NCI-H524 (cell line): Measurements from ENCODE around the gene JUNB.
"Not testable (repeated sequence)": the region's sequence is repeated elsewhere in the genome, so short reads cannot be mapped to it uniquely, and the experiment has no call there.

Source experiments
- DNase-seq, 2 experiments: peaks; one replicate each; lab custom pipeline; 2025; lab: John Stamatoyannopoulos, UW

Gene JUNB

DNA sequence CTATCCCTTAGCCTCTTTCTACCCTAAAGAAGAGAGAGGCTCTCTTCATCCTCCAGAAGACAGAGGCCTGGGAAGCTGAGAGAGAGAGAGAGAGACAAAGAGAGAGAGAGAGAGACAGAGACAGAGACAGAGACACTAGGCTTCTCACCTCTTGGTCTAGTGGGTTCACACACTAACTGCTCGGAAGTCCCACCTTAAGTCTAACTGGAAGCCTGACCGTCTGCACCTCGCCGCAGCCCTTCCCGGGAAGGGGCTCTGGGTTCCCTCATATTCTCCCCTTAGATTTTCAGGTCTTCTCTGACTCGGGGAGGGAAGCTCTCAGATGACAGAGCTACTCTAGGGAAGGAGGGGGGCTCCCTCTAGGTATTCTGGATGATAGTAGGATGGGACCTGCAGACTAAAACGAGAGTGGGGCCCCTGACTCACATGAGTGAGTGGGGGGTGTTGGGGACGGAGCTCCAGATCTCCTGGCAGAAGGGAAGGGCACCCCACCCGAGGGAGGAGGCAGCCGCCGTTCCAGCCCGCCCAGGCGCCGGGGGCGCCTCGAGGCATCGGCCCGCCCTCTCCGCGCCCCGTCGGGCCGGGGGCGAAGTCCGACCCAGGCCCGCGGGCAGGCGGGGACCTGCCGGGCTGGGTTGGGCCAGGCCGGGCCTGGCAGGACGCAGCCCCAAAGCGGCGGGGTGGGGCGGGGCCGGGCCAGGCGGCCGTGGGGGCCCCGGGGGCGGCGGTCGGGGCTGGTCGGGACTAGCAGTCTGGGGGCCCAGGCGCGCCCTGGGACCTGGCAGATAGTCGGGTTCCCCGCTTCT lies 2.0 kb upstream of the JUNB start:
- peak in 1 of 2 experiments; percentile 46 for DNase-seq

DNA sequence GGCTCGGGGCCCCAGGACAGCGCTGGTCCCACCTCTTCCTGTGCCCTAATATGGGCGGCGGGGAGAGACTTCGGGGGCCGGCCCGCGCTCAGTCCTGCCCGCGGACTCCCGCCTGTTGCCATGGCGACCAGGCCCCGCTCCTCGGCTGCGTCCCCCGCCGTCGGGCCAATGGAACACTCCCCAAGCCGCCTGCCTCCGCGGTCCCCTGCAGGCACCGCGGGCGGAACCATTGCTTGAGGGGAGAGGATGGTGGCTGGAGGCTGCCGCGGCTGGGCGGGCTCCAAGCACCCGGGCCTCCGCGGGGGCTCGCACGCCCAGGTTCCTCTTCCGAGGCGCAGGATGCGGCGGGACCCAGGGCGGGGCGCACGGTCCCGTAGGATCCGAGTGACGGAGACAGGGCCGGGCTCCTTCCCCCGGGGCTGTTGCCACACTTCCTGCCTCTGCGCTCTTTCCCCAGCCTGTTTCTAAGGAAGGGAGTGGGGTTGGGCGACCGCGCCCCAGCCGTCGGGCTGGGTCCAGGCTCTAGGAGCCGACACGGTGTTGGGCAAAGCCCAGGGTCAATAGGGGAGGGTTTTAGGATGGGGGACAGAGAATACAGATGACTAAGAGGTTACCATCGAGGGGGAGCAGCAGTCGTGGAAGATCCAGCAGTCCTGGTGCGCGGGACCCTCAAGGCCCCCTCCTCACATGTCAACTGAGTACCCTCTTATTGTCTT lies 1.2 kb upstream of the JUNB start:
- DNase-seq: peak; percentile 95 to 97

DNA sequence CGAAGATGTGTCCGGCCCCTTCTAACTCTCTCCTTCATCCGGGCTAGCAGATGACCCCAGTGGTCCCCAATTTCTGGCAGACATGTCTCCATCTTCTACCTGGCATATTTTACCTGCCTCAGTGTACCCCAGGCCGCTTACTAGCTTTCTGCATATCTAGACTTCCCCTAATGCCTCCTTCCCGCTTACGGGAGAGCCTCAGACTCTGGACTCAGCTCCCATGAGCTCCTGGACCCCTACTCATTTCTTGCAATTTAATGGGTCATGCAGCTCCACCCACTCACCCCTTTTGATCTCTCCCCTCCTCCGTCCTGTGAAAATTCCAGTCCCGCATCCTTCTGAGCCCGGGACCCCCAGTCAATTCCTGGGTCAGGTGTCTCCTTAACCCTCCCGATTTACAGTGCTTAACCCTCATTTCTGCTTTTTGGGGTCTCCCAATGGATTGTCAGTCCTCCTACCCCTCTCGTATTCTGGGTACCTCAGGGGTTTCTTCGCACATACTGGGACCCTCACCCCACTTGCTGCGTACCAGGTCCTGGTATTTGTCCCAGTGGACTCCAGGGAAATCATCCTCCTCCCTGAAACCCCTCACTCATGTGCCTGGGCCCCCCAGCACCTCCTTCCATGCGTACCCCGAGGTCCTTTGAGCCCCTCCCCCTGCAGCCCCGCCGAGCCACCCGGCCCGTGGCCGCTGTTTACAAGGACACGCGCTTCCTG lies 500 bp upstream of the JUNB start:
- DNase-seq: no peak

DNA sequence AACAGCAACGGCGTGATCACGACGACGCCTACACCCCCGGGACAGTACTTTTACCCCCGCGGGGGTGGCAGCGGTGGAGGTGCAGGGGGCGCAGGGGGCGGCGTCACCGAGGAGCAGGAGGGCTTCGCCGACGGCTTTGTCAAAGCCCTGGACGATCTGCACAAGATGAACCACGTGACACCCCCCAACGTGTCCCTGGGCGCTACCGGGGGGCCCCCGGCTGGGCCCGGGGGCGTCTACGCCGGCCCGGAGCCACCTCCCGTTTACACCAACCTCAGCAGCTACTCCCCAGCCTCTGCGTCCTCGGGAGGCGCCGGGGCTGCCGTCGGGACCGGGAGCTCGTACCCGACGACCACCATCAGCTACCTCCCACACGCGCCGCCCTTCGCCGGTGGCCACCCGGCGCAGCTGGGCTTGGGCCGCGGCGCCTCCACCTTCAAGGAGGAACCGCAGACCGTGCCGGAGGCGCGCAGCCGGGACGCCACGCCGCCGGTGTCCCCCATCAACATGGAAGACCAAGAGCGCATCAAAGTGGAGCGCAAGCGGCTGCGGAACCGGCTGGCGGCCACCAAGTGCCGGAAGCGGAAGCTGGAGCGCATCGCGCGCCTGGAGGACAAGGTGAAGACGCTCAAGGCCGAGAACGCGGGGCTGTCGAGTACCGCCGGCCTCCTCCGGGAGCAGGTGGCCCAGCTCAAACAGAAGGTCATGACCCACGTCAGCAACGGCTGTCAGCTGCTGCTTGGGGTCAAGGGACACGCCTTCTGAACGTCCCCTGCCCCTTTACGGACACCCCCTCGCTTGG lies 966 bp downstream of the JUNB start:
- peak; percentile 61 to 85 for DNase-seq

DNA sequence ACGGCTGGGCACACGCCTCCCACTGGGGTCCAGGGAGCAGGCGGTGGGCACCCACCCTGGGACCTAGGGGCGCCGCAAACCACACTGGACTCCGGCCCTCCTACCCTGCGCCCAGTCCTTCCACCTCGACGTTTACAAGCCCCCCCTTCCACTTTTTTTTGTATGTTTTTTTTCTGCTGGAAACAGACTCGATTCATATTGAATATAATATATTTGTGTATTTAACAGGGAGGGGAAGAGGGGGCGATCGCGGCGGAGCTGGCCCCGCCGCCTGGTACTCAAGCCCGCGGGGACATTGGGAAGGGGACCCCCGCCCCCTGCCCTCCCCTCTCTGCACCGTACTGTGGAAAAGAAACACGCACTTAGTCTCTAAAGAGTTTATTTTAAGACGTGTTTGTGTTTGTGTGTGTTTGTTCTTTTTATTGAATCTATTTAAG lies 1.6 kb downstream of the JUNB start:
- no peak for DNase-seq

DNA sequence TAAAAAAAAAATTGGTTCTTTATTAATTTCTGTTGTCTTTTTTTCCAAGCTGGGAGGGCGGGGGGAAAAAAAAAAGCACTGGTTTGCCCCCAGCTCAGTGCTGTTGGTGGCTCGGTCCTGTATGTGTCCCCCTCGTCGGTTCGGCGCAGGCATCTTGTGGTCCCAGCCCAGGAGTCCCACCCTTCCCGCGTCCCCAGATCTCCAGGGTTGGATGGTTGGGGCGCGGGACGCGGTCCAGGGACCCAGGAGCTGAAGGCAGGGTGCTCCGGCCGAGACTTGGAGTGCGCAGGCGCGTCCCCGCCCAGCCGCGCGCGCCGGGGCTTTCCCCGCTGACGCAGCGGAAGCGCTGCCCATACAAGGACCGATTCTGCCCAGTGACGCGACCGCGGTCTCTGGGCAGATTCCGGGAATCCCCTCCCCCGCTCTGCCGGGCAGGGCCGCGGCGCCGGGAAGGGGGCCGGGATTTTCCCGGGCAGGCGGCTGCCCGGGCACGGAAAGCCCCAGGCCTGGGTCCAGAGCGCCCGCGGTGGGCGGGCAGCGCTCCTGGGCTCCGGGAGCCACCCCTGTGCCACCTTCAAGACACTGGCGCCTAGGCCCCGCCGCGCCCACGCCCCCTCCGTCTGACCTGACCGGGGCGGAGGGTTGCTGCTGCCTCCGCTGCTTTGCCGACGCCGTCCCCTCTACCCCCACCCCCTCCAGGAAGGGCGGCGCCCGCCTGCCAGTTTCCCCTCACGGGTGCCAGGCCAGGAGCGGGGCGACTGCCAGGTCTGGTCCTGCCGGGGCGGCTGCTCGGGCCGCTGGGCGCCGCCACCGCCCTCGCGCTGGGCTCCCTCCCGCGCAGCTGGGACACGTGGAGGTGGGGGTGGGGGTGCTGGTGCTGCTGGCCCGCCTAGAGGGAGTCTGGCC lies 2.3 kb downstream of the JUNB start:
- DNase-seq: peak; percentile 88 to 94

DNA sequence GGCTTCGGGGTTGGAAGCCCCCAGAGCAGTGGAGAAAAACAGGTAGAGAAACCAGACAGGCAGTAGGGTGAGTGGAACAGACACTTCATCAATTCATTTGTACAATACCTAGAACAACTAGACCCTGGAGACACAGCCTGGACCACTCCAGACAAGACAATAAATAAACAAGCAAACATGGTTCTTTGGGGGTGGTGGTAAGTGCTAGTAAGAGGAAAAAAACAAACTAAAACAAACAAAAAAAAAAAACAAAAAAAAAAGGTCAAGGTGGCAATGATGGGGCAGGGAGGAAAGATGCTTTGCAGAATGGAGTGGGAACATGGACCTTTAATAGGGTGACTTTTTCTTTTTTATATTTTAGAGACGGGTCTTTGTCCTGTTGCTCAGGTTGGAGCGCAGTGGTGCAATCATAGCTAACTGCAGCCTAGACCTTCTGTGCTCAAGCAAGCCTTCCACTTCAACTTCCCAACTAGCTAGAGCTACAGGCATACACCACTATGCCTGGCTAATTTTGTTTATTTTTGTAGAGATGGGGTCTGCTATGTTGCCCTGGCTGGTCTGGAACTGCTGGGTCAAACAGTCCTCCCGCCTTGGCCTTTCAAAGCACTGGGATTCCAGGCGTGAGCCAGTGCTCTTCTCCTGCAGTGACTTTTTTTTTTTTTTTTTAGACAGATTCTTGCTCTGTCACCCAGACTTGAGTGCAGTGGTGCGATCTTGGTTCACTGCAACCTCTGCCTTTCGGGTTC lies 3.1 kb downstream of the JUNB start:
- no peak for DNase-seq

DNA sequence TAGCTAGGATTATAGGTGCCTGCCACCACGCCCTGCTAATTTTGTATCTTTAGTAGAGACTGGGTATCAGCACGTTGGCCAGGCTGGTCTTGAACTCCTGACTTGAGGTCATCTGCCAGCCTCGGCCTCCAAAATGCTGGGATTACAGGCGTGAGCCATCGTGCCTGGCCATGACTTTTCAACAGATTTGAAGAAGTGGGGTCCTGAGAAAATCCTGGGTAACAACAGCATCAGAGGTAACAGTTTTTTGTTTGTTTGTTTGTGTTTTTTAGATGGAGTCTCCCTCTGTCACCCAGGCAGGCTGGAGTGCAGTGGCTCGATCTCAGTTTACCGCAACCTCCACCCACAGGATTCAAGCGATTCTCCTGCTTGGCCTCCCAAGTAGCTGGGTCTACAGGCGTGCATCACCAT lies 3.7 kb downstream of the JUNB start:
- DNase-seq: no peak

DNA sequence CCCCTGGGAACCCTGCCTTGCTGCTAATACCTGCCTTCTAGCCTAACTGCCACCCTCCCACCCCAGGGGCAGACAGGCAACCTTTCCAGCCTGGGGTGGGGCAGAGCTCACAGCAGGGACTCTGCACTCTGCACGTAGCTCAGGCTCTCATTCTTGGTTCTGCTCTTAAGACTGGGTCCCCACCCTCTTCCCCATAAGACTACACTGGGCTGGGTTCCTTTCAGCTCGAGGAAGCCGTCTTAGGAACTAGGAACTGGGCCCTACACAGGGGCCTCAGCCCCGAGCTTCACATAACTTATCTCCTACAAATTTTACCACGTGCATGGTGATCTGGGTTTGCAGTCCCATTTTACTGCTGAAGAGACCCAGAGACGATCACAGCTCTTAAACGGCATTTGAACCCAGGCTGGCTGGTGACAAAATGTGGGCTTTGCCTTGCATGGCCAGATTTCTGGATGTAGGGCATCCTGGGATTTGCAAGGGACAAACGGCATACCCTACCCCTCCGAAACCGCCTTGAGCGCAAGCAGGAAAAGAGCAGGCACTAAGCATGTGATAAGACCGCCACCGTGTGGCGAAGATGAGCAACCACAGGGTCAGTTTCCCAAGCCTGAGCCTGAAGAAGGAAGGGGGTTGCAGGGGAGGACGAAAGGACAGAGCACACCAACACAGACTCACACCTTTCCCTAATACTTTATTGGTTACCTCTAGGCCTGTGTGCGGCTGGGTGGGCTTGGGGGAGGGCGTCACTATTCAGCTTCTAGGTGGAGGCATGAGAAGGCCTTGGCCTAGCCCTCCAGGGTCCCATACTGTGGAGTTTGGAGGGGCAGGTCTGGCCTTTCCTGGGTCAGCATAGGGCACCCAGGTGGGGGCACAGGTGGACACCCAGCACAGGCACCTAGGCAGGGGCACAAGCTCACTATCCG lies 5.1 kb downstream of the JUNB start:
- DNase-seq: peak; percentile 75 to 89

DNA sequence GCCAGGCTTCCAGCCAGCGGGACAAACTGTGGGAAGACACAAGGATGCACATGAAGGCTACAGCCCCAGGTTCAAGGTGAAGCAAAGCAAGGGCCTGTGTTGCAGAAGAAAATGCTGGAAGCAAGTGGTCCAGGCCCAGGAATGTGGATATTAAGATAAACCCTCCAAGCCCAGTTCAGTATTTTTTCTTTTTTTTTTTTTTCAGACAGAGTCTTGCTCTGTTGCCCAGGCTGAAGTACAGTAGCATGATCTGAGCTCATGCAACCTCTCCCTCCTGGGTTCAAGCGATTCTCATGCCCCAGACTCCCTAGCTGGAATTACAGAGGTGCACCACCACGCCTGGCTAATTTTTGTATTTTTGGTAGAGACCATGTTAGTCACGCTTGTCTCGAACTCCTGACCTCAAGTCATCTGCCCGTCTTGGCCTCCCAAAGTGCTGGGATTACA lies 5.9 kb downstream of the JUNB start:
- DNase-seq: no peak

DNA sequence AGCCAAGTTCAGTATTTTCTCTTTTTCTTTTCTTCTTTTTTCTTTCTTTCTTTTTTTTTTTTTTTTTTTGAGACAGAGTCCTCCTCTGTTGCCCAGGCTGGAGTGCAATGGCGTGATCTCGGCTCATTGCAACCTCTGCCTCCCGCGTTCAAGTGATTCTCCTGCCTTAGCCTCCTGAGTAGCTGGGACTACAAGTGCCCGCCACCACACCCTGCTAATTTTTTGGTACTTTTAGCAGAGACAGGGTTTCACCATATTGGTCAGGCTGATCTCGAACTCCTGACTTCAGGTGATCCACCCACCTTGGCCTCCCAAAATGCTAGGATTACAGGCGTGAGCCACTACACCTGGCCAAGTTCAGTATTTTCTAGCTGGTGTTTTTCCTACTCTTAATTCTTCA lies 6.3 kb downstream of the JUNB start:
- DNase-seq: not testable (repeated sequence)

DNA sequence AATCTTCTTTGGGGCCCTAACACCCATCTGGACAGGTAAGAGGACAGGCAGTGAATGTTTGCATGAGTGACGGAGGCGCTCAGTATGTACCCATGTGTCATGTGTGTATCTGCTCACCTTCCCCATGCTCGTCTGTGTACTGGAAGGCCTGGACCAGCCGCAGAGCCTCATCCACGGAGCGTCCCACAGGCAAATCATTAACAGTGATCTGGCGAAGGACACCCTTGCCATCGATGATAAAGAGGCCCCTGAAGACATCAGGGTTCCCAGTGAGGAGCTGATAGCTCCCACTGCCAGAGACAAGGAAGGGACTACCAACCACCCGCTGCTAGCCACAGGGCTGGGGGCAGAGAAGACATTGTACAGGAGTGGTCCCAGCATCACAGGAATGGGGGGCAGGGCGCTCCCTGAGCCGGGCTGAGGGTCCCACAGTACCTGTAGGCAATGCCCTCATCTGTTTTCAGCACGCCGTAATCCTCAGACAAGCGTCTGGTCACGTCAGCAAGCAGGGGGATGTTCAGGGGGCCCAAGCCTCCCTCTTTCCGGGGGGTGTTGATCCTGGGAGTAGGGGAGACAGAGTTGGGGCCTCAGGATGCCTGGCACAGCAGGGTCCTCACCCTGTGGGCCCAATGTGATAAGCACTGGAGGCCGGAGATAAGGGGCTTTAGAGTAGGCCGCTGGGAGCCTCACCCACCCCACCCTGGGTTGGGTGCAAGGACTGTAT lies 8.6 kb downstream of the JUNB start:
- DNase-seq: no peak

DNA sequence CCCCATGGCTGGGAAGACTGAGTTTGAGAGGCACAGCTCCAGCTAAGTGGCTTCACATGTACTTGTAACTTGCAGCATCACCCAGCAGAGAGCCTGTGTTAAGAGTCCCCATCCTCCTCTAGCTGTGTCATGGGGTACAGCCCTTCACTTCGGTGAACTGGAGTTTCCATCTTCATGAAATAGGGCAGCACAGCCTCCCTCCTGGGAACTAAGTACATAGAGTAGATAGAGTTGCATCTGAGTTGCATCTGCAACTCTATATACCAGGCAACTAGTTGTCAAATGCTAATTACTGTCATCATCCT lies 9.1 kb downstream of the JUNB start:
- no peak for DNase-seq

DNA sequence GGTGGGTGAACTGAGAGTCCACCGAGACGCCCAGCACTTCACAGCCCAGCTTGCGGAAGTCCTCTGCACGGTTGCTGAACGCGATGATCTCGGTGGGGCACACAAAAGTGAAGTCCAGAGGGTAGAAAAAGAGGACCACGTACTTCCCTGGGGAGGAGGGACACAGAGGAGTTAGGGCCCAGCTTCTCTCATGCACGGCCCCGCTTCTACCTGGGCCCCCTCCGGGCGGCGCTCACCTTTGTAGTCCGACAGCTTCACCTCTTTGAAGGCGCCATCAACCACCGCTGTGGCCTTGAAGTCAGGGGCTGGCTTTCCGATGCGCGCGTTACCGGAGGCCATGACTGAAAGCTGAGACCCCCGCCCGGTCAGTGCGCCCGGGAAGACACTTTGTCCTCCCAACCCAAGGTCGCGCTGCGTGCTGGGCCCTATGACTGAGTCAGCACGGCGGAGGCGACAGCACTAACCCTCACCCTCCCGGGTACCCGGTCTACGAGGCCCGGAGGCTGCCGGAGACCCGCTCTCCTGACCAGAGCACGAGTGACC lies 9.7 kb downstream of the JUNB start:
- peak; percentile 8 to 24 for DNase-seq

DNA sequence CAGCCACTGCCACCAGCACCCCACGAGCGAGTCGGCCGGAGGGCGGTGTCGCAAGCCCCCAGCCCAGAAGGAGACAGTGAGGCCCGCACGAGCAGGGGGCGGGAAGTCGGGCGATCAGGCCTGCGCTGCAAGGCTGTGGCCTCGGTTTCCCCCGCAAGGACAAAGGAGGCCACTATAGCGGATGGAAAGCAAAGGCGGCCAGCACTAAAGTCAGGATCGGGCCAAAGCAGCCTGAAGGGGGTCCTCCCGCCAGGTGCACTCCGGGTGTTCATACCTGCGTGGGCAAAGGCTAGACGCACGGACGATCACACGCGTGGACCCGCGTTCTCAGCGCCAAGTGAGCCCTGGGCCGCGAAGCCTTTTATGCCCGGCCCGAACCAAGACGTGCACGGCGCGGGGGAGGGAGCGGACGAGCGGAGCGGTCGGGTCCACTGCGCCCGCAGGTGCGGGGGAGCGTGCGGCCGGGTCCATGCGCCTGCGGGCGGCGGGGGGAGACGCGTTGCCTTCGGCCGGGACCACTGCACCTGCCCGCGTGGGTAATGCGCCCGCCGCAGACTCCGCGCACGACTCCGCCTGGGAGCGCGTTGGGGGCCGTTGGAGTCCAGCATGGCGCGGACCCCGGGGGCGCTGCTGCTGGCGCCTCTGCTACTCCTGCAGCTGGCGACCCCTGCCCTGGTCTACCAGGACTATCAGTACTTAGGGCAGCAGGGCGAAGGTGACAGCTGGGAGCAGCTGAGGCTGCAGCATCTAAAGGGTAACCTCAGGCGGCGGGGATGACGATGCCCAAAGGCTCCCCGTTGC lies 10.4 kb downstream of the JUNB start, which contains the start of the genes PRDX2 and THSD8:
Gene PRDX2 (minus strand): TSS at position 335 of the 801 bp plus-strand sequence. CDS start 539 bp downstream, outside the sequence.
Gene THSD8 (plus strand): TSS at position 604 of the 801 bp plus-strand sequence. CDS start 3 bp downstream, at position 607.
- DNase-seq: peak; percentile 79 to 88

DNA sequence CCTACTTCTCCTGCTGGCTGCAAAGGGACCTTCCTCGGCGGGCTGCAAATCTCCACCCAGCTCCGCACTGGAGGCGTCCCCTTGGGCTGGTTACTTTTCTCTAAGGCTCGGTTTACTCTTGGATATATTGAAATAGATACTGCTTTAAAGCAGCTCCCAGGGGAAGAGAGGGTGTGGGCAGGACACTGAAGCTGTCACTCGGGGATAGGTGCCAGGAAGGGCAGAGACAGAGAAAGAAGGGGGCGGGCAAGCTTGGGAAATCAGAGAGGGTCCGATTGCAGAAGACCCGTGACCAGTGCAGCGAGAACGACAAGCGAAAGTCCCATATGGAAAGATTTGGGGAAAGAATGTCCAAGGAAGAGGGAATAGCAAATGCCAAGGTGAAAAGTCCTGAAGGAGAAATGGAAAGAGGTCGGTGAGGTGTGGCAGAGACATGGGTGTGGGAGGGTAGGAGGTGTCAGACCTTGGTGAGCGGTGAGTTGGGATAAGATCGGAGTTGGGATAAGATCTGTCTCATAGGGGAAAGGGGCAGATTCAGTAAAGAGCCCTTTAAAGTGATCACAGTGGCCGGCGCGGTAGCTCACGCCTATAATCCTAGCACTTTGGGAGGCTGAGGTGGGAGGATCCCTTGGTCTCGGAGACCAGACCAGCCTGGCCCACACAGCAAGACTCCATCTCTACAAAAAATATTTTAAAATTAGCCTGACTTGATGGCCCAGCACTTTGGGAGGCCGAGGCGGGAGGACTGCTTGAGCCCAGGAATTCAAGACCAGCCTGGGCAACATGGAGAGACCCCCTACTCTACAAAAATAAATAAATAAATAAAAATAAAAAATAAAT lies 11.2 kb downstream of the JUNB start:
- DNase-seq: no peak
